NOMO-1 (cell line): ENCODE measurements around the gene PRAMEF7.
"Not testable (repeated sequence)": the region's sequence is repeated elsewhere in the genome, so short reads cannot be mapped to it uniquely, and the experiment has no call there.

Experiments
- DNase-seq, 2 experiments: peaks; one replicate each; lab custom pipeline; 2025; ENCODE audit not compliant: unreplicated experiment in 2 of 2; lab: John Stamatoyannopoulos, UW

The PRAMEF7 gene

DNA sequence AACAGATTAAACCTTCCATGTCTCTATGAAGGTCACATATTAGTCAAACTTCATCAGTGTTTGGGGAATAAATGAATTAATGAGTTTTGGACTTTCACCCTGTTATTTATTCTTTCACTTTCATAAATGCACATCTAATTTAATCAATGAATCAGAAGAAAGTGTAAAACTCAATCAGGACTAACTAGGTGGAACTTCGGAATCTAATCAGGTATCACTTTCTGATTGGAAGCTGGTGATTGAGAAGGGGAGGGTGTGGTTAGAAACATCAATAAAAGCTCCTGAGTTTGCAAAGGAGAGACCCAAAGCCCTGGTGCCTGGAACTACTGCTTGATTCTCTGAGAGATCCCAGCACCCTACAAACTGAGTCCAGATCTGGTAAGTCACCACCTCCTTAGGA is at the start of gene PRAMEF7:
PRAMEF7 (plus strand) TSS at position 301 of the 400 bp plus-strand sequence. CDS start 1,083 bp downstream, outside the sequence.
- DNase-seq: not testable (repeated sequence)

DNA sequence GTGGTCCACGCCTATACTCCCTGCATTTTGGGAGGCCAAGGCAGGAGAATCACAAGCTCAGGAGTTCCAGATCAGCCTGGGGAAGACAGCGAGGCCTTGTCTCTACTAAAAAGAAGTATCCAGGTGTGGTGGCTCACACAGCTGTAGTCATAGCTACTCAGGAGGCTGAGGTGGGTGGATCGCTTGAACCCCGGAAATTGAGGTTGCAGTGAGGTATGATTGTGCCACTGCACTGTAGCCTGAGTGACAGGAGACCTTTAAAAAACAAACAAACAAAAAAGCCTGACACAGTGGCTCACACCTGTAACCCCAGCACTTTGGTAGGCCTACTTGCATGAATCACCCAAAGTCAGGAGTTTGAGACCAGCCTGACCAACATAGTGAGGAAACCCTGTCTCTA is 38.0 kb upstream of the PRAMEF7 start:
- not testable (repeated sequence) for DNase-seq

- DNase-seq: not testable (repeated sequence)
These were observed 30.3 kb upstream of the PRAMEF7 start, which contains the start of gene PRAMEF4 for GRCh38 chr1:12886101-12886500. TSS of gene PRAMEF4 (minus strand) at chr1:12886201. CDS start at chr1:12883394, 2,807 bp downstream.

DNA sequence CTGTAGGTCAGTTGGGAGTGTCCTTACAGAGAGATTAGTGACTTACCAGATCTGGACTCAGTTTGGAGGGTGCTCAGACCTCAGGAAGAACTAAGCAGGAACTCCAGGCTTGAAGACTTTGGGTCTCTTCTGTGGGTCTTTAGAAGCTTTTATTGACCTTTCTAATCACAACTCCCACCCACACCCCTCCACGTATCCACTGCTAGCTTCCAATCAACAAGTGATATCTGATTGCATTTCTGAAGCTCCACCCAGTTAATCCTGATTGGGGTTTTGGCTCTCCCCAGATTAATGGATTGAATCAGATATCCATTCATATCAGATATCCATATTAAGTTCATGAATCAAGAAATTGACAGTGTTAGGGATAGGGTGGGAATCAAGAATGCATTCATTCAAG is 18.2 kb upstream of the PRAMEF7 start, which contains the start of gene PRAMEF10:
PRAMEF10 (minus strand) TSS at position 101 of the 400 bp plus-strand sequence. CDS start 2,423 bp downstream, outside the sequence.
- DNase-seq: not testable (repeated sequence)

DNA sequence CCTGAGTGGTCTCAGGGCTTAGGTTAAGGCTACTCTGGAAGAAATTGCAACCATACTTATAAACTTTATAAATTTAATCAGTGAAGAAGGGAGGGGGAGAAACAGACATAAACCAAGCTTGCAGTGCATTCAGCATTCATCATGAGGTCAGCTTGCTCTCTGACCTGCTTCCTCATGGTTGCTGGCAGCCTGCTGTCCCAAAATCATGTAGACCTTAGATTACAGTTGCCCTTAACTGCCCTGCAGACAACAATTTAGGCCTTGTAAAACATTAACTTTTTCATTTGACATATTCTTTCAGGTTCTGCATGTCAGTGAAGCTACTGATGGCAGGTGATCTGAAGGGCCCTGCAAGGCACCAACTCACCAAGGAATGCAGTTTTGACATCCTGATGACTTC is 17.2 kb upstream of the PRAMEF7 start:
- not testable (repeated sequence) for DNase-seq

- not testable (repeated sequence) for DNase-seq
These were observed 12.4 kb upstream of the PRAMEF7 start for GRCh38 chr1:12903793-12904572.

DNA sequence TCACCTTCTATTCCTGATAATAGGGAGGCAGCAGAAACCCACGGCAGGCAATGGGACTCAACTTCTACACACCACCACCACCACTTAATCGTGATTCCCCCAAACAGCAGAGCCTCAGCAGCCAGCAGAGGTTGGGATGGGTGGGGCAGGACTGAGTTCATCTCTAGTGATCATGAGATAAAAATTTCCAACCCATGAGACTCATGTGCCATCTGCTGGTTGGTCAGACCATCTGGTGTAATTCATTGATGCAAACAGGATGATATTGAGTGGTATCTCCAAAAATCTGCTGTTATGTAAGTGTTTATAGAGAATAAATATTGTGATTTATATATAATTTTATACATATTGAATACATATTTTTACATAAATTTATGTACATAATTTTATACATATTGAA is 5.3 kb downstream of the PRAMEF7 start:
- DNase-seq: not testable (repeated sequence)

DNA sequence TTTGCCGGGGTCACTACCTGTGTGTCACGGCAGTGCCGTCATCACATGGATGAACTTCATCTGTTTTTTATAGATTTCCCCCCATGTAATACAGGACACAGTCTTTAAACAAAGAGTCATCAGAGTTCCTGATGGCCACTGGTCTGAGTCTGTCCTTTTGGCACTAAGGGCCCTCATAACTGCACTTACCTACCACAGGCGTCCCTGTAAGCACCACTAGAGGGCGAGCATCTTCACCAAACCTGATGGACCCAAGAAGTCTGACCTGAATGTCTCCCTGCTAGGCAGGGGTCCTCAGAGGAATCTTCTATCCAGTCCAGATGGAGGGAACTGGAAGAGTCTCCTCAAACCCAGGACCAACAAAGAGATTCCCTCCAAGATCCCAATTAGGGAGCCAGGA is 8.0 kb downstream of the PRAMEF7 start:
- not testable (repeated sequence) for DNase-seq

GRCh38 chr1:12947480-12947879 is 31.1 kb downstream of the PRAMEF7 start, which contains the start of gene PRAMEF6:
TSS of gene PRAMEF6 (minus strand) at chr1:12947580. CDS start at chr1:12942518, 5,062 bp downstream.
- DNase-seq: not testable (repeated sequence)
